Amniotic epithelial cell (primary cell): ENCODE results near the gene RUFY2.

ENCODE experiments used
- DNase-seq: peaks from one replicate; pipeline ENCODE4 v3.0.0-alpha.2; 2010; ENCODE audit warnings: low read depth

The RUFY2 gene

GRCh38 chr10:68406815-68407548, at the start of gene RUFY2:
Gene RUFY2, minus strand, starts transcription at chr10:68407277. Its CDS starts 88 bp downstream, at chr10:68407189.
- peak; percentile 69 for DNase-seq

- DNase-seq = peak; percentile 70
These were observed 42.6 kb upstream of the RUFY2 start for GRCh38 chr10:68449698-68450097.

GRCh38 chr10:68446179-68446578, 39.1 kb upstream of the RUFY2 start:
- no peak for DNase-seq

- no peak for DNase-seq
These were observed 35.9 kb upstream of the RUFY2 start for GRCh38 chr10:68442971-68443370.

GRCh38 chr10:68440898-68441297, 33.8 kb upstream of the RUFY2 start:
- DNase-seq = no peak

- peak; percentile 31 for DNase-seq
These were observed 28.7 kb upstream of the RUFY2 start for GRCh38 chr10:68435803-68436202.

- no peak for DNase-seq
These were observed 27.6 kb upstream of the RUFY2 start for GRCh38 chr10:68434657-68435056.

- DNase-seq = no peak
These were observed 21.5 kb upstream of the RUFY2 start for GRCh38 chr10:68428396-68429104.

GRCh38 chr10:68424454-68425014, 17.5 kb upstream of the RUFY2 start:
- no peak for DNase-seq

- no peak for DNase-seq
These were observed 16.4 kb upstream of the RUFY2 start for GRCh38 chr10:68423522-68423921.

- no peak for DNase-seq
These were observed 12.3 kb upstream of the RUFY2 start for GRCh38 chr10:68419376-68419775.

- no peak for DNase-seq
These were observed 1.9 kb upstream of the RUFY2 start for GRCh38 chr10:68408898-68409518.

- peak; percentile 96 for DNase-seq
These were observed 814 bp downstream of the RUFY2 start for GRCh38 chr10:68406111-68406814.

GRCh38 chr10:68403701-68404100, 3.4 kb downstream of the RUFY2 start:
- DNase-seq = peak; percentile 14

GRCh38 chr10:68402276-68402675, 4.8 kb downstream of the RUFY2 start:
- peak; percentile 71 for DNase-seq

GRCh38 chr10:68397005-68397404, 10.1 kb downstream of the RUFY2 start:
- DNase-seq = no peak

GRCh38 chr10:68385740-68386139, 21.3 kb downstream of the RUFY2 start:
- DNase-seq = no peak

- no peak for DNase-seq
These were observed 35.5 kb downstream of the RUFY2 start for GRCh38 chr10:68371604-68372003.

GRCh38 chr10:68367121-68367520, 40.0 kb downstream of the RUFY2 start:
- peak; percentile 56 for DNase-seq

- no peak for DNase-seq
These were observed 40.5 kb downstream of the RUFY2 start for GRCh38 chr10:68366600-68366999.

GRCh38 chr10:68365611-68366010, 41.5 kb downstream of the RUFY2 start:
- DNase-seq = no peak
